Hematopoietic multipotent progenitor cell treated with erythropoietin and hydrocortisone succinate and interleukin-3 and kit ligand, for 17 days (in vitro differentiated cells): Measurements from ENCODE around the gene NRL.

Source experiments
- DNase-seq: peaks from one replicate; pipeline ENCODE4 v3.0.0-alpha.2; 2015; ENCODE audit warnings: low spot score

NRL gene

DNA sequence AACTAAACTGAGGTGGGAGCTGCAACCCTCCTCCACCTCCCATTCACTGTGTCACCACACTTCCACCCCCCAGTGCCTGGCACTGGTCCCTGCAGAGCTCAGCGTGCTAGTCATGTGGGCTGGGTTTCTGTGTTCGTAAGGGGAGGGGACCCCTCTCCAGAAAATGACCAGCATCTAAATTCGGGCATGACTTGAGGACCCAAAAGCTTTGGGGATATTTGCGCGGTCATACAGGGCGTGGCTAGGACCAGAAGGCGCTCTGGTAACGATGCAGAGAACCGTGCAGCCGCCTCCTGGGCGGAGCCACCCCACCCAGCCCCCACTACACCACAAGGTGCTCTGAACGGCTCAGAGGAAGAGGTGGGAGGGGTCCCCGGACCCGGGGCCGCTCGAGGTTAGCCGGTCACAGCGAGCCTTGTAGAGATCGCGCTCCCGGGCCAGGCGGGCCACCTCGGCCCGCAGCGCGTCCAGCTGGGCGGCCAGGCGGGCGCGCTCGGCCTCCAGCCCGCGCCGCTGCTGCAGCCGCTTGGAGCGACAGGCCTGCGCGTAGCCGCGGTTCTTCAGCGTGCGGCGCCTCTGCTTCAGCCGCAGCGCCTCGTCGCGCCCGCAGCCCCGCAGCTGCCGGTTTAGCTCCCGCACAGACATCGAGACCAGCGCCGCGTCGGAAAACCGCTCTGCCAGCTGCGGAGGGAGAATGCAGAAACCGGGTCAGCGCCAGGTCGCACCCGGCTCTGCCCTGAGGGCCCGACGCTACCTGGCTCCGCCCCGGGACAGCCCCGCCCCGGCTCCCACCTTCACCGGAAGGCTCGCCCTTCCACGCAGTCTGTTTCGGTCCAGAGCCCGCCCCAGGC is 33.6 kb downstream of the NRL start:
- no peak for DNase-seq

DNA sequence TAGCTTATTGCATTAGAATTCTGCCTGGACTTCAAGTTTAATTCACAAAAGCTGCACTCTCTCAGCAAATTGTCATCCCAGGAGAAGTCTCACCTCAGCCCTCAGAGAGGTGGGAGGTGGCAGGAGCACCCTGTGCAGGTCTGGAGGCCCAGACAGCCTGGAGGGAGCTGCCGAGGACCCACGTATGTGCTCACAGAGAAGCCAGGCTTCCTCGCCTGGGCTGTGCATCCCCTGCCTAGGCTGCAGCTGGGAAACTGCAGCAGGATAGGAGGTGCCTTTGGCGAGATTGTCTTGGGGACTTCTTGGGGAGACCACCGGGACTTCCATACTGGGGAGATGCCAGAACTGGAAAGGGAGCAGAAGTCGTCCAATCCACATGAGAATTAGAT is 34.6 kb downstream of the NRL start:
- DNase-seq: no peak

- no peak for DNase-seq
These were observed 35.1 kb downstream of the NRL start for GRCh38 chr14:24079491-24080141.

- no peak for DNase-seq
These were observed 36.6 kb downstream of the NRL start for GRCh38 chr14:24078146-24078545.

DNA sequence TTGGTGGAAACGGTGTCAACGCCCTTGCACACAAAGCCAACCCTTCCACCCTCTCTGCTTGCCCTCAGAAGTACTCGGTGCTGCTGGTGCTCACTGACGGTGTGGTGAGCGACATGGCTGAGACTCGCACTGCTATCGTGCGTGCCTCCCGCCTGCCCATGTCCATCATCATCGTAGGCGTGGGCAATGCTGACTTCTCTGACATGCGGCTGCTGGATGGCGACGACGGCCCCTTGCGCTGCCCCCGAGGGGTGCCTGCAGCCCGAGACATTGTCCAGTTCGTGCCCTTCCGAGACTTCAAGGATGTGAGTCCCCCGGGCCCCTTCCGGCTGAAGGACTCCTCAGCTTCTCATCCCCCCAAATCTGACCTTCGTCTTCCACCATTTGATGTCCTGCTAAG is 37.7 kb downstream of the NRL start:
- DNase-seq: no peak

DNA sequence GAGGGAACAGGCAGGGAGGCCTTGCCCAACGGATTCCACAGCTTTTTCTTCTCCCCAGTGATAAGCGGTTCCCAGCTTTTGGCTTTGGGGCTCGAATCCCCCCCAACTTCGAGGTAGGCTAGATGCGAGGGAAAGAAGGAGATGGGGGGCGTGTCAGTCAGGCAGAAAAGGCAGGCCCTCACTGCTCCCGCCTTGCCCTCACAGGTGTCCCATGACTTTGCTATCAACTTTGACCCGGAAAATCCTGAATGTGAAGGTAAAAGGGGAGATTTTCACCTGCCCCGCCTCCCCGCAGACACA is 38.5 kb downstream of the NRL start:
- no peak for DNase-seq

DNA sequence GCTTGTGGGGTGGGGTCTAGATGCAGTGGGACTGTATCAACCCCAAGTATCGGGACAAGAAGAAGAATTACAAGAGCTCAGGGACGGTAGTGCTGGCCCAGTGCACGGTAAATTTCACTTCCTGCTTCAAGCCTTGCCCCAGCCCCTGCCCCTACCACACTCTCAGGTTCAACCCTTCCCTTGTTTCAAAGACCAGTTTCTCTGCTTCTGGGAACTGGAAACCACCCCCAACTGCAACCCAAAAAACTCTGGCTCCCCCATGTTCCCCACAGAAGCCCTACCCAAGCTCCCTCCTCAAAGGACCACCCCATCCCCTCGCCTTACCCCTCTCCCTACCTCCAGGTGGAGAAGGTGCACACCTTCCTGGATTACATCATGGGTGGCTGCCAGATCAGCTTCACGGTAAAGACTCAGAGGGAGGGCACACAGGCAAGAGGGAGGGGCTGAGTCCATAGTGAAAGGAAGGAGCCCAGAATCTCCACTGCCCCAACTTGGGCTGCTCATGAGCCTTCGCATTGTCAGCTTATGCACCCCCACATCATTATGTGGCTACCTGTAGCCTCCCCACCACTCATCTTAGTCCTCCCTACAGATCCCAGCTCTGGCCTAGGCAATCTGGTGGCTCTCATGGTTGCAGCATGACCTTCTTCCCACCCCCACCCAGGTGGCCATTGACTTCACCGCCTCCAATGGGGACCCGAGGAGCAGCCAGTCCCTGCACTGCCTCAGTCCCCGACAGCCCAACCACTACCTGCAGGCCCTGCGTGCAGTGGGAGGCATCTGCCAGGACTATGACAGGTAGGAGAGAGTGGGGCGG is 39.1 kb downstream of the NRL start:
- no peak for DNase-seq

GRCh38 chr14:24074625-24075484 is 39.9 kb downstream of the NRL start:
- DNase-seq: no peak

GRCh38 chr14:24072881-24073877 is 41.6 kb downstream of the NRL start:
- DNase-seq: no peak

DNA sequence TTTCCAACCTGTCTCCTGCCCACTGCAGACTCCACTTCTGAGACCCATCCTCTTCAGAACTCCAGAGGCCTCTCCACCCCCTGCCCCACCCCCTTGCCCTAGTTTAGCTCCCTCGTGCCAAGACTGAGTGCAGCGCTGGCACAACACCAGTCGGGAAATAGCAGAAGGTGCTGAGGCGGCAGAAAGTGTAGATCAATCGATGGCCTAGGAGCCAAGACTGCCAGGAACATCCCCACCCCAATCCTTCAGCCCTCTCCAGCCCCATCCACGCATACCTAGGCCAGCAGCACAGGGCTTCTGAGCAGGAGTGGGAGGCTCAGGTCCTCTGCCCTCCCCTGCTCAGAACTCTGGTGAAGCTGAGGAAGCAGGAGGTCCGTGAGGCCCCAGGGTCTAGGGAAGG is 42.3 kb downstream of the NRL start:
- no peak for DNase-seq

DNA sequence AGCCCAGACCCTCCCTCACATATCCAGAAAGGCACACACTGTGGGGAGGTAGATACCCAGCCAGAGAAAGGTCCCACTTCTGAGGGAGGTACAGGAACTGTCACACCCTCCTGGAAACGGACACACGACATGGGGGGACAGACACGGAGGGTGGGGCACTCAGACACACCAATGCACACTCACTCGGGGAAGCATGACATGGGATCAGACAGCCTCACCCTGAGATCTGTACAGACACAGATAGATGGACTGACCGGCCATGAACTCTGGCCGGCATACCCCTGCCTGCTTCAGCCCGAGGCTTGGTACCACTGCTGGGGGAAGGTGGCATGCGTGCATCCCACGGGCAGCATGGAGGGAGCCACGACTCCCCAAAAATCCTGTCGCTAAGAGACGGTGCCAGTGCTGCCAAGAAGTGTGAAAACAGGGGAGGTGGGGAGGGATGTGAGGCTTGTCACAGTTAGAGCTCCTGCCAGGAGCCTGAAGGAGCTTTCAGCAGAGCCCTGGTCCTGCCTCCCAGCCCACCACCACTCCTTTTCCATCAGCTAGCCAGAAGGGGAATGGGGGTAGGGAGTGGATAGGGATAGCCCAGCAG is 42.8 kb downstream of the NRL start:
- DNase-seq: no peak

GRCh38 chr14:24071144-24071697 is 43.5 kb downstream of the NRL start, which contains the start of gene CPNE6:
Gene CPNE6 (plus strand): TSS chr14:24071562. CDS start chr14:24072937, 1,375 bp downstream.
- no peak for DNase-seq

DNA sequence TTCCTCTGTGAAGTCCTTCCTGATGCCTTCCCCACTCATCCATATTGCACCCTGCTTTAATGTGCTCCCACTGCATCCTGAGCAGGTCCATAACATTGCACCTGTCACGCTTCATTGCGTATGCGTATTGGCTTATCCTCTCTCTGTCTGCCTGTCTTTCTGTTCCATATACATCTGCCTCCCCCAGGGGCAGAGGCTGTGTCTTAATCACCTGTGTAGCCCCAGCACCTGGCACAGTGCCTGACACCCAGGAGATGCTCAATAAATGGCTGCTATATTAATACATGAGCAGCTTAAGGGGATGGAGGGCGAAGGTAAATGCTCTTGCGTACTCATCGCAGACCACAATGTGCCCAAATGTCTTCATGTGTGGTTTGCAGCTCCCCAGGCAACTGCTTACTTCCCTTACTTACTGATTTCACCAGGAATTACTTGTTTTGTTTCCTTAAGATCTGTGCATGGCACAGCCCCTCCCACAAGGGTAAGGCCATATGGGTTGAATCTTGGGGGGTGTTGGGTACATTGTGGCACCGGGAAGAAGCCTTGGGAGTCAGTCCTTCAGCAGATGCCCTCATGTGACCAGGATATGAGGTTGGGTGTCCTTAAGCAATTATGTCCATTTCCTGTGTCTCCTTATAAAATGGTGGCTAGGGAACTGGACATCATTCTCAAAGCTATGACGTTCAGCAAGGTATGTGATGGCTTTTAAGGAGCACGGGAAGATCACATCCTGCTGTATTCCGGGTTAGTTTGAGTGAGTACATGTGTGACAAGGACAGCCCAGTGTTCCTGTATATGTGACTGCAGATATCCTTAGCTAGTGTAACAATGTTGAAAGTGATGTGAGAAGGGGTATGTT is 44.2 kb downstream of the NRL start:
- DNase-seq: no peak

GRCh38 chr14:24069411-24069735 is 45.4 kb downstream of the NRL start:
- no peak for DNase-seq

DNA sequence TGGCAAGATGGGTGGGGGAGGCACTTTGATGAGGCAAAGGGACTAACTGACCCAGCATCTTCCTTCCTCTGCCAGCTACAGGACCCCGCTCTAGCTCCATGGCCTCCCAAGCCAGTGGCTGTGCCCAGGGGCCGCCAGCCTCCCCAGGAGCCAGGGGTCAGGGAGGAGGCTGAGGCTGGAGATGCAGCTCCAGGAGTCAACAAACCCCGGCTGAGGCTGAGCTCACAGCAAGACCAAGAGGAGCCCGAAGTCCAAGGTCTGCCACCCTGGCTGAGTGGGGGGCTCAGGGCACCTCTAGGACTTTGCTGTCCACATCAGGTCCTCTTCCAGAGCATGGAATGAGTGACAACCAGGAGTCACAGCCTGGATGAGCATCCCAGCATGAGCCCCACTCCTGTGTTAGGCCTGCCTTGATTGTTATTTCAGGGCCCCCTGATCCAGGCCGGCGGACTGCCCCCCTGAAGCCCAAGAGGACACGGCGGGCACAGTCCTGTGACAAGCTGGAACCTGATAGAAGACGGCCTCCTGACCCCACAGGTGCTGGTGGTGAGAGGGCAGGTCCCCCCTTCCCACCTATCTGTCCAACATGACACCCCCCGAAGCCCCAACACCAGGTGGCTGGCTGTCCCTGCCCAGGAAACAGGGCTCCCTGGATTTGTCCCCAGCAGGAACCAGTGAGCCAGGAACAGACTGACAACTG is 45.9 kb downstream of the NRL start:
- DNase-seq: no peak

DNA sequence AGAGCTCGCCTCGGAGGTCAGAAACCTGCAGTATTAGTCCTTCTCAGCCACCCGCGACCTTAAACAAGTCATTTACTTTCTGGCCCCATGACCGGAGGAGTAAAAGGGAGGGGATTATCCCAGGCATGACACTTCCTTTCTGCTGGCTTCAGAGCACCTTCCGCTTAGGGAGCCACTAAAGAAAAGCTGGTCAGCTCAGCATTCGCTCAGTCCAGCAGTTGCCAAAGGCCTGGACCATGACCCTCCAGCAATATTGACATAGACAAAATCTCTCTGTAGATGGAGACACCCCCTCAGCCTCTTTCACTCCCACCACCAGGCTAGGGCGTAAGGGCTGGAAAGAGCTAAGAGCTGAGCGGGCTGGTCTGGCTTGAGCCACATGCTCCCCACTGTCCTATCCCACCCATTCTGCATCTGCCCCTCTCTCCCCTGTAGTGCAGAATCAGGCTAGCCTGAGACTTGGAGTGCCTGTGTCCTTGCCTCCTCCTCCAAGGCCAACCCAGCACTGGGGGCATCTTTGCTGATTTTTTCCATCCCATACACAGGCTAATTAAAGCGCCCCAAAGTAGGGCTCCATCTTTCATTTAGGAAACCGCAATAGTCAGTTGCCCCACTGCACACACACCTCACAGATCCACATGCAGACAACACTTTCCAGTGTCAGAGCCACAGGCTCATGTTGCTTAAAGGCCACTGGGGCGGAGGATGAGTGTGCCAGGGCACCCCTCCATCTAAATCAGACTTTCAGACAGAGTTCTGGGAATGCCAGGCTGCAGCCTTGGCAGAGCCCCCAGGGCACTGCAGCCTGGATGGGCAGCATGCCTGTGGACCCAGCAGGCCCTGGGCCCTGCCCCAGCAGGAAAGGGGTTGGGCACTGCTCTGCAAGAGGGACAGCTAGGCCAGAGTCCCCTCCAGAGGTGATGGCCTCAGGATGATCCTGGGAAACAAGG is 47.3 kb downstream of the NRL start:
- DNase-seq: no peak

- no peak for DNase-seq
These were observed 48.1 kb downstream of the NRL start for GRCh38 chr14:24066496-24067132.
